GM12878 (cell line): ENCODE results near the gene OR1L8. TPM values are rescaled to one million over a fixed set of nuclear protein-coding genes. Genes with fewer than 3 reads are reported as not detected.

Source experiments
- polyA plus RNA-seq, 11 experiments: library from polyadenylated mRNA; depleted of rRNA in 4 of 11; unstranded in 6 of 11; stranded (reverse) in 5 of 11; fragments of >200 nt; fragmentation: Nextera tagmentation in 4 of 11; fragmentation: Illumina TruSeq in 1 of 11; extraction: Ambion mirVana in 4 of 11; extraction: Trizol in 1 of 11; gene quantifications; 1 replicate in 1 of 11; 2 replicates in 10 of 11; pipeline versions ENCODE4 v1.2.1 to v1.2.3, GENCODE V29; 2011 to 2016; ENCODE audit warnings: inconsistent platforms in 2 of 11, missing spikeins in 2 of 11, low read depth in 1 of 11
- total RNA-seq, 4 experiments: library from RNA; depleted of rRNA in 3 of 4; stranded (reverse); fragments of >200 nt in 3 of 4; fragmentation: Illumina TruSeq in 1 of 4; extraction: Trizol in 1 of 4; gene quantifications; 2 replicates each; pipeline versions ENCODE4 v1.2.1 to v1.2.3, GENCODE V29; 2013 to 2021

The OR1L8 gene
- total and polyA plus RNA-seq, 10 of the 15 experiments (the other 5 are each of a cell fraction or from before 2014, with no cell fraction given) = not detected

Other genes with a start within 250 kb of the OR1L8 start
Only the 7 nearest of the 15 such genes appear.
- not detected in 2 replicates for gene OR1J2, start 72.6 kb downstream of the OR1L8 start, total RNA-seq (2014; rRNA removed)
- gene OR1J2, start 72.6 kb downstream of the OR1L8 start, total RNA-seq (2014; rRNA removed; fragmentation: Illumina TruSeq; extraction: Trizol) = not detected in 2 replicates
- not detected in 2 replicates for gene OR1J2, start 72.6 kb downstream of the OR1L8 start, total RNA-seq (2021)
- 0.07 and 0.16 TPM in 2 replicates for gene OR1J2, start 72.6 kb downstream of the OR1L8 start, polyA plus RNA-seq (2011; rRNA removed)
- gene OR1J2, start 72.6 kb downstream of the OR1L8 start, polyA plus RNA-seq (2014; fragmentation: Illumina TruSeq; extraction: Trizol) = not detected in 2 replicates
- gene OR1J2, start 72.6 kb downstream of the OR1L8 start, polyA plus RNA-seq (2014; fragmentation: Nextera tagmentation; extraction: Ambion mirVana) = not detected
- not detected in 2 replicates for gene OR1J2, start 72.6 kb downstream of the OR1L8 start, polyA plus RNA-seq (2014; rRNA removed)
- gene OR1J2, start 72.6 kb downstream of the OR1L8 start, polyA plus RNA-seq (2016; fragmentation: Nextera tagmentation; extraction: Ambion mirVana) = not detected
- not detected in 2 replicates for gene OR1J4, start 64.2 kb downstream of the OR1L8 start, total RNA-seq (2014; rRNA removed)
- gene OR1J4, start 64.2 kb downstream of the OR1L8 start, total RNA-seq (2014; rRNA removed; fragmentation: Illumina TruSeq; extraction: Trizol) = not detected in 2 replicates
- gene OR1J4, start 64.2 kb downstream of the OR1L8 start, total RNA-seq (2021) = not detected in 2 replicates
- 0.12 and 0.19 TPM in 2 replicates for gene OR1J4, start 64.2 kb downstream of the OR1L8 start, polyA plus RNA-seq (2011; rRNA removed)
- not detected in 2 replicates for gene OR1J4, start 64.2 kb downstream of the OR1L8 start, polyA plus RNA-seq (2014; fragmentation: Illumina TruSeq; extraction: Trizol)
- not detected for gene OR1J4, start 64.2 kb downstream of the OR1L8 start, polyA plus RNA-seq (2014; fragmentation: Nextera tagmentation; extraction: Ambion mirVana)
- gene OR1J4, start 64.2 kb downstream of the OR1L8 start, polyA plus RNA-seq (2014; rRNA removed) = not detected in 2 replicates
- not detected for gene OR1J4, start 64.2 kb downstream of the OR1L8 start, polyA plus RNA-seq (2016; fragmentation: Nextera tagmentation; extraction: Ambion mirVana)
- gene OR1N1, start 56.1 kb downstream of the OR1L8 start, total RNA-seq (2014; rRNA removed) = not detected in 2 replicates
- not detected in 2 replicates for gene OR1N1, start 56.1 kb downstream of the OR1L8 start, total RNA-seq (2014; rRNA removed; fragmentation: Illumina TruSeq; extraction: Trizol)
- not detected in 2 replicates for gene OR1N1, start 56.1 kb downstream of the OR1L8 start, total RNA-seq (2021)
- gene OR1N1, start 56.1 kb downstream of the OR1L8 start, polyA plus RNA-seq (2011; rRNA removed) = not detected in 2 replicates
- not detected in 2 replicates for gene OR1N1, start 56.1 kb downstream of the OR1L8 start, polyA plus RNA-seq (2014; fragmentation: Illumina TruSeq; extraction: Trizol)
- not detected for gene OR1N1, start 56.1 kb downstream of the OR1L8 start, polyA plus RNA-seq (2014; fragmentation: Nextera tagmentation; extraction: Ambion mirVana)
- gene OR1N1, start 56.1 kb downstream of the OR1L8 start, polyA plus RNA-seq (2014; rRNA removed) = not detected in 2 replicates
- not detected for gene OR1N1, start 56.1 kb downstream of the OR1L8 start, polyA plus RNA-seq (2016; fragmentation: Nextera tagmentation; extraction: Ambion mirVana)
- 0.11 TPM in 1 of 2 replicates, not detected in the other for gene OR1N2, start 30.3 kb downstream of the OR1L8 start, total RNA-seq (2014; rRNA removed)
- not detected in 2 replicates for gene OR1N2, start 30.3 kb downstream of the OR1L8 start, total RNA-seq (2014; rRNA removed; fragmentation: Illumina TruSeq; extraction: Trizol)
- gene OR1N2, start 30.3 kb downstream of the OR1L8 start, total RNA-seq (2021) = not detected in 2 replicates
- gene OR1N2, start 30.3 kb downstream of the OR1L8 start, polyA plus RNA-seq (2011; rRNA removed) = 0.08 TPM in 1 of 2 replicates, not detected in the other
- not detected in 2 replicates for gene OR1N2, start 30.3 kb downstream of the OR1L8 start, polyA plus RNA-seq (2014; fragmentation: Illumina TruSeq; extraction: Trizol)
- not detected for gene OR1N2, start 30.3 kb downstream of the OR1L8 start, polyA plus RNA-seq (2014; fragmentation: Nextera tagmentation; extraction: Ambion mirVana)
- not detected in 2 replicates for gene OR1N2, start 30.3 kb downstream of the OR1L8 start, polyA plus RNA-seq (2014; rRNA removed)
- gene OR1N2, start 30.3 kb downstream of the OR1L8 start, polyA plus RNA-seq (2016; fragmentation: Nextera tagmentation; extraction: Ambion mirVana) = not detected
- not detected in 2 replicates for gene OR1Q1, start 31.4 kb upstream of the OR1L8 start, total RNA-seq (2014; rRNA removed)
- not detected in 2 replicates for gene OR1Q1, start 31.4 kb upstream of the OR1L8 start, total RNA-seq (2014; rRNA removed; fragmentation: Illumina TruSeq; extraction: Trizol)
- gene OR1Q1, start 31.4 kb upstream of the OR1L8 start, total RNA-seq (2021) = not detected in 2 replicates
- 0.29 TPM in 1 of 2 replicates, not detected in the other for gene OR1Q1, start 31.4 kb upstream of the OR1L8 start, polyA plus RNA-seq (2011; rRNA removed)
- not detected in 2 replicates for gene OR1Q1, start 31.4 kb upstream of the OR1L8 start, polyA plus RNA-seq (2014; fragmentation: Illumina TruSeq; extraction: Trizol)
- not detected for gene OR1Q1, start 31.4 kb upstream of the OR1L8 start, polyA plus RNA-seq (2014; fragmentation: Nextera tagmentation; extraction: Ambion mirVana)
- not detected in 2 replicates for gene OR1Q1, start 31.4 kb upstream of the OR1L8 start, polyA plus RNA-seq (2014; rRNA removed)
- gene OR1Q1, start 31.4 kb upstream of the OR1L8 start, polyA plus RNA-seq (2016; fragmentation: Nextera tagmentation; extraction: Ambion mirVana) = not detected
- not detected in 2 replicates for gene OR1B1, start 74.2 kb upstream of the OR1L8 start, total RNA-seq (2014; rRNA removed)
- not detected in 2 replicates for gene OR1B1, start 74.2 kb upstream of the OR1L8 start, total RNA-seq (2014; rRNA removed; fragmentation: Illumina TruSeq; extraction: Trizol)
- gene OR1B1, start 74.2 kb upstream of the OR1L8 start, total RNA-seq (2021) = not detected in 2 replicates
- gene OR1B1, start 74.2 kb upstream of the OR1L8 start, polyA plus RNA-seq (2011; rRNA removed) = not detected in 2 replicates
- not detected in 2 replicates for gene OR1B1, start 74.2 kb upstream of the OR1L8 start, polyA plus RNA-seq (2014; fragmentation: Illumina TruSeq; extraction: Trizol)
- not detected for gene OR1B1, start 74.2 kb upstream of the OR1L8 start, polyA plus RNA-seq (2014; fragmentation: Nextera tagmentation; extraction: Ambion mirVana)
- not detected in 2 replicates for gene OR1B1, start 74.2 kb upstream of the OR1L8 start, polyA plus RNA-seq (2014; rRNA removed)
- gene OR1B1, start 74.2 kb upstream of the OR1L8 start, polyA plus RNA-seq (2016; fragmentation: Nextera tagmentation; extraction: Ambion mirVana) = not detected
- gene OR1L1, start 78.3 kb upstream of the OR1L8 start, total RNA-seq (2014; rRNA removed) = not detected in 2 replicates
- gene OR1L1, start 78.3 kb upstream of the OR1L8 start, total RNA-seq (2014; rRNA removed; fragmentation: Illumina TruSeq; extraction: Trizol) = not detected in 2 replicates
- not detected in 2 replicates for gene OR1L1, start 78.3 kb upstream of the OR1L8 start, total RNA-seq (2021)
- gene OR1L1, start 78.3 kb upstream of the OR1L8 start, polyA plus RNA-seq (2011; rRNA removed) = not detected in 2 replicates
- not detected in 2 replicates for gene OR1L1, start 78.3 kb upstream of the OR1L8 start, polyA plus RNA-seq (2014; fragmentation: Illumina TruSeq; extraction: Trizol)
- gene OR1L1, start 78.3 kb upstream of the OR1L8 start, polyA plus RNA-seq (2014; fragmentation: Nextera tagmentation; extraction: Ambion mirVana) = not detected
- gene OR1L1, start 78.3 kb upstream of the OR1L8 start, polyA plus RNA-seq (2014; rRNA removed) = not detected in 2 replicates
- not detected for gene OR1L1, start 78.3 kb upstream of the OR1L8 start, polyA plus RNA-seq (2016; fragmentation: Nextera tagmentation; extraction: Ambion mirVana)